OCI-M1 (cell line): Measurements from ENCODE around the gene AHSG.

ENCODE experiments used
- DNase-seq: peaks from one replicate; lab custom pipeline; 2025; lab: John Stamatoyannopoulos, UW

The AHSG gene

DNA sequence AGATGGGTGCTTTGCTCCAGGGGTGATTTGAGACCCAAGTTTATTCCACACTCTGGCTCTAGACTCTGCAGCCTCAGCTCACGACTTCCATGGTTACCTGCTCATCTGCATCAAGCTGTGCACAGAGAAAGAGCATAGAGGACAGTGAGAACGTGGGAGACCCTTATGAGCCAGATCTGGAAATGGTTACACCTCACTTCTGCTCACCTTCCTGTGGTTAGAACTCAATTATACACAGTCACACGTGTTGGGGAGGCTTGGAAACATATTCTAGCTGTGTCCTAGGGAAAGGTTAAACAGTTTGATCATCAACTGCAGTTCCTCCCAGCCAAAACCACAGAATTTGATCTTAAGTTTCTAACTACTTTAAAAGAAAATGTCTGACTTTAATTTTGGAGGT lies 29.2 kb downstream of the AHSG start:
- no peak for DNase-seq

DNA sequence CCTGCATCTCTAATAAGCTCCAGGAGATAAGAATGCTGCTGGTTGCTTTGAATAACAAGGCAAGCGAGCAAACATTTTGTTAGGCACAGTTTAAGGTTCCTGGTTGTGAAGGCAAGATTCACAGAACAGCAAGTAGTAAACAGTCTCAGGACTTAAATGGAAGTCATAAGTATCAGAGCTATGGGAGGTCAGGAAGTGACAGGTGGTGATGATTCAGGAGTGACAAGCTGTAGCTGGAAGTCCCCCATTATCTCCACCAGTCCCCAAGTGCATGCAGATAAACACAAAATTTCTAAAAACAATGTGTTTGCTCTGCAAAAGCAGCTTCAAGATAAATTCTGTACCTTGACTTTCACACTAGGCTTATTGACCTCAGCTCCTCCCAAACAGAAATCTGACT lies 30.6 kb downstream of the AHSG start:
- no peak for DNase-seq

DNA sequence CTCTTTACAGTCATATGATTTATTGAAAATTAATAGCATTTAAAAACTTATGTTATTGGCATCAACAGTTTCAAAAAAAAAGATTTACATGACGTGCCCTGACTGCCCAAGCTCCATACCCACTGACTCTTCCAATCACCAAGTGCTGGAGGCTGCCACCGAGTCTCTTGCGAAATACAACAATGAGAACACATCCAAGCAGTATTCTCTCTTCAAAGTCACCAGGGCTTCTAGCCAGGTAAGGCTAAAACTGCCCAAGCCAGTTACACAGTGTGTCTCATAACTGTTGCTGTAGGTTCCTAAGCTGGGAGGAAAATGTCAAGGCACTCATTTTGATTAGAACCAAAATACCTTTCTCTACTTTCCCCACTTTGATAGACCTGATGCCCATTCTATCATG lies 31.8 kb downstream of the AHSG start:
- no peak for DNase-seq

DNA sequence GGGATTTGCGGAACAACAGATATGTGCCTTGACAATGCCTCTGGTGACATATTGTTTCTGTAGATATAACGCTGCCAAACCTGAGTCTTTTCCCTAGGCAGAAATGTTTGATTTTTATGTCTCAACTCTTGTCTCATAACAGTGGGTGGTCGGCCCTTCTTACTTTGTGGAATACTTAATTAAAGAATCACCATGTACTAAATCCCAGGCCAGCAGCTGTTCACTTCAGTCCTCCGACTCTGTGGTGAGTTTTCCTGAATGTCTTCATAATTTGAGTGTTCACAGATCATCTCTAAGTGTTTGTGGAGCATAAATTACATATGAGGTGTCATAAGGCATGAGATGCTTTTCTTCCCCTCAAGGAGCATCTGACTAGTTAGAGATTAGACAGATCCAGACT lies 33.2 kb downstream of the AHSG start:
- no peak for DNase-seq

DNA sequence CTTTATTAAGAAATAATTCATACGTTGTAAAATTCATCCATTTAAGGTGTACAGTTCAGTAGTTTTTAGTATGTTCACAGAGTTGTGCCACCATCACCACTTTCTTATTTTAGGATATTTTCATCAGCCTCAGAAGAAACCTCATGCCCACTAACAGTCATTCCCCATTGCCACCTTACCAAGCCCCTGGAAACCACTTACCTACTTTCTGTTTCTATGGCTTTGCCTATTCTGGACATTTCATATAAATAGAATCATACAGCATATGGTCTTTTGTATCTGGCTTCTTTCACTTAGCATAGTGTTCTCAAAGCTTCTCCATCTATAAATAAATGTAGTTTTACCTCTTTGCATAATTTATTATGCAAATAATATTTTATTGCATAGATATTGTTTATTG lies 34.0 kb downstream of the AHSG start:
- DNase-seq: no peak

DNA sequence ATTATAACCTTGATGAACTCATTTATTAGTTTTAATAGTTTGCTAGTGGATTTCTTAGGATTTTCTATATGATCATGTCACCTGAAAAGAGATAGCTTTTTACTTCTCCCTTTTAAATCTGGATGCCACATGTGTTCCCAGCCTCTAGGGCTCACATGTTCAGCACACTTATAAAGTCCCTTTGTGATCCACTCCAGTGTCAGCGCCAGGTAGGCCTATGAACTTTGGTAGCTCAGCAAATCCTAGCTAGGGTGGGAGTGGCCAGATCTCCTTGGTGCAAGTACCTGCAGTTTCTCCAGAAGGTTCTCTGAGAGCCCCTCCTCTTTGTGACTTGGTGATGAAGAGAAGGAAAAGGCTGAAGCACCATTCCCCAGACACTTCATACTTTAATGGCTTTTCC lies 36.0 kb downstream of the AHSG start:
- DNase-seq: no peak

DNA sequence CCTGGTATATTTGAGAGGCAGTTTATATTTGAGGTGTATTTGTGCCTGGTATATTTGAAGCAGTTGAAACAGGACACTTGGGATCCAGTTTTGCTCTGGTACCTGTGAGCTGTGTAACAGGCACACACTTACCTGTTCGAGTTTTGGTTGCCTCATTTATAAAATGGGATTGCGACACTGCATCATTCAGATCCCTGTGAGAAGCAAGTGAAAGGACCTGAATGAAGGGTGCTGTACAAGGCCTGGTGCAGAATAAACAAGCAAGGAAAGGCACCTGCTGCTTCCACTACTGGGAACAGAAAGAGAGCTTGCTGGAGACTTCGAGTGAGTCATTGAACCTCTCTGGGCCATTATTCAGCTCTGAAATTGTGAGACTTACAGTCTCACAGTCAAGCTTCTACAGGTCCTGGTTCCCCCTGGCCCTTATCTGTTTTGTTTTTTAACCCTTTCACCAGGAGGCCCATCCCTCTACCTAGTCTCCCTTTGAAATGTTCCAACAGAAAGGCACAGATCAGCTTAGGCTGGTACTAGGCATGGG lies 38.9 kb downstream of the AHSG start:
- DNase-seq: no peak

DNA sequence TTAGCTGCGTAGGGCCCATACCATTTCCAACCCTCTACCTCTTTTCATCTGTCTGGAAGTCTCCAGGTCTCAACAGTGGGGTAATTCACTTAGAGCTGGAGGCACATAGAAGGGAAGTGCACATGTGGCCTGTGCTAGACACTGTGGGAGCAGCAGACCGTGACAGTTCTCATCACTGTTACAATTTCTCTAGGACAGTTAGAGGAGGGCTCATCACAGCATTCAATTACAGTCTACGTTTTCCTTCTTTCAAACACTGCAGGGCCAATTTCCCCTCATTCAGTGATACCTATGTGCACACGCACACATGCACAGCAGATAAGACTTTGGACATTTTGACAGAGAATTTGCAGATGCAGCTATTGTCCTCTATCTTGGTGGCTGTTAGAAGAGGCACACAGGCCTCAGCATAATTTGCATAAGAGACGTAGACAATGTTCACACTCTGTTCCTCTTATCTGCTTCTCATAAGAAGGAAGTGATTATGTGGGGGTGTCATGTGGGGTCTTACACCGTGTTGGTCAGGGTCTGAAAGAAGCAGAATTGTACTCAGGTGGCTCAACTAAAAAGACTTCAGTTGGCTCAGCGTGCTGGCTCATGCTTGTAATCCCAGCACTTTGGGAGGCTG lies 40.3 kb downstream of the AHSG start:
- no peak for DNase-seq

DNA sequence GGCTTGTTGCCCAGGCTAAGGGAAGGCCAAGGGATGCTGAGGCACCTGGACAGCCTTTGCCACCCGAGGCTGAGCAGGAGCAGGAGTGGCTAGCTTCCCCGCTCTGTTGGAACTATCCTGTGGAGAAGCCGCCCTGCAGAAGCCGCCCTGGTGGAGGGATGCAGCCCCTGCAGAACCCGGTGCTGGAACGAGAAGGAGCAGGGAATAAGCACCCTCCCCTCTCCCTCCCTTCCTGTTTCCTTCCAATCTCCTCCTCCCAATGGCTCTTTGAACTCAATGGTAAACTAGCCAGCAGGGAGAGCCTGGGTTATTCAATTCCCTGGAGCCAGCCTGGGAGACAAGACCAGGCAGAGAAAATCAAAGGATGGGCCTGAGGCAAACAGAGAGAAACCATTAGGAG lies 41.1 kb downstream of the AHSG start:
- no peak for DNase-seq

DNA sequence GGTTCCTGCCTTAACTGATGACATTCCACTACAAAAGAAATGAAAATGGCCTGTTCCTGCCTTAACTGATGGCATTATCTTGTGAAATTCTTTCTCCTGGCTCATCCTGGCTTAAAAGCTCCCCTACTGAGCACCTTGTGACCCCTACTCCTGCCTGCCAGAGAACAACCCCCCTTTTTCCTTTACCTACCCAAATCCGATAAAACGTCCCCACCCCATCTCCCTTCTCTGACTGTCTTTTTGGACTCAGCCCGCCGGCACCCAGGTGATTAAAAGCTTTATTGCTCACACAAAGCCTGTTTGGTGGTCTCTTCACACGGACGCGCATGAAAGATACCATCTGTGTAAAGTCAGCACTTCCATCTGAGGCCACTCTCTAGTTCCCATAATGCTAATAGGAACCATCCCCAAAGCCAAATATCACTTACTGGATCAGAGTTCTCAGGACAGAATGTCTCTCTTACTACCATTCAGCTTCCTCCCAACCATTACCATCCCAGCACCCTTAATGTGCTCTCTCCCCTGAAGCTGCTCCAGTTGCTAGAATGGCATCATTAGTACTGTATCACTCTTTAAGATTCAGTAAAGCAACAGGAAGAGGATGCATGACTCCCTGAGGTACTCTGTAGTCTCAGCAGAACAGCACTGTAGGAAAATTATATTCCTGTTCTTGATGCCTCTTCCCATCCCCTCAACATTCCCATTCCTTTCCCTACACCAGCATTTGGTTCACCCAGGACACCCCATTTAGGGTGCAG lies 50.7 kb downstream of the AHSG start:
- no peak for DNase-seq

DNA sequence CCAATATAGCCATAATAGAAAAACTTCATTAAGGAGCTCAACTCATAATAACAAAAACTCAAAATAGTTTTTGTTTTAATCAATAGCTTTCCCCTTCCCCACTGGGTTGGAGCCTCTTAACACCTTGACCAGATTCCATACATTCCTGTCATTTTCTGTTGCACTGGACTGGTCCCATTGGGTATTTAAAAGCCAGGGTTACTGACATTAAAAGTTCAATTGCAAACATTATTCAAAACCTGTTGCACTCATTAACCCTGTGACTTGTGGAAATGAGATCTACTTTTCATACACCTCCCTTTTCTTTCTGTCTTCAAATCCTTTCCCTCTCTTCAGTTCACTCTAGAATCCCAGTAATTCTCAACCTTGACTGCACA lies 51.2 kb downstream of the AHSG start:
- no peak for DNase-seq

DNA sequence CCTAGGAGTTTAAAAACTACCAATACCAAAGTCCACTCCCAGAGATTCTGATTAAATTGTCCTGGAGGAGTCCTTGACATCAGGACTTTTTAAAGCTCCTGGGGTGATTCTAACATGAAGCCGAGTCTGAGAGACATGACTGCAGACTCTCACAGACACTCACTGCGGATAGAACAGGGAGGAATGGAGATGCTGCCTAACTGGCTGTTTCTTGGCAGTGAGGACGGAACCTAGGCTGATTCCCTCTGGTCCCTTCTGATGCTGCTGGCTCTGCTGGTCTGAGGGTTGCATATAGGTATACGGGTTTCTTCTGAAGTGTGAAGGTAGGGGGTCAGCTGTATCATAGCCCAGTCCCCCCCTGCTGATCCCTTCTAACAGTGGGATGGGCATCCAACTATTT lies 51.6 kb downstream of the AHSG start:
- no peak for DNase-seq

DNA sequence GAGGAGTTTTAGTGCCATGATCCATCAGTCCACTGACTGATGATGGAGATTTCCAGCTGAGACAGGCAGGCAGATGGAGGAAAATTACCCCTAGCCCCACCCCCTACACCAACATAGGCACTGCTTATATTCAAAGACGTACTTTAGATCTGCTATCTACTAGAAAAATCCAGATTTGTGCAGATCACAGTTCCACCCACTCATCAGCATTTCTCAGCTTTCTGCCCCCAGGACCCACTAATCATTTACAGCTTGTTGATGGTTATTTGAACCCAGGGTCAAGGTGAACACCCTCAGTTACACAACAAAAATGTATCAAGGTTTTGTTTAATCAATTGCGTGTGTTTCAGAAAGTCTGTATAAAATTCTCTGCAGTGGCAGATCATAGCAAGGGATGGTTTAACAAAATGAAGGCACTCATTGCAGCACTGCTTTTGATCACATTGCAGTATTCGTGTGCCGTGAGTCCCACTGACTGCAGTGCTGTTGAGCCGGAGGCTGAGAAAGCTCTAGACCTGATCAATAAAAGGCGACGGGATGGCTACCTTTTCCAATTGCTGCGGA lies 52.8 kb downstream of the AHSG start, which contains the start of gene HRG:
HRG (plus strand) TSS at position 390 of the 564 bp plus-strand sequence; CDS start at position 408, 18 bp downstream.
- DNase-seq: no peak

DNA sequence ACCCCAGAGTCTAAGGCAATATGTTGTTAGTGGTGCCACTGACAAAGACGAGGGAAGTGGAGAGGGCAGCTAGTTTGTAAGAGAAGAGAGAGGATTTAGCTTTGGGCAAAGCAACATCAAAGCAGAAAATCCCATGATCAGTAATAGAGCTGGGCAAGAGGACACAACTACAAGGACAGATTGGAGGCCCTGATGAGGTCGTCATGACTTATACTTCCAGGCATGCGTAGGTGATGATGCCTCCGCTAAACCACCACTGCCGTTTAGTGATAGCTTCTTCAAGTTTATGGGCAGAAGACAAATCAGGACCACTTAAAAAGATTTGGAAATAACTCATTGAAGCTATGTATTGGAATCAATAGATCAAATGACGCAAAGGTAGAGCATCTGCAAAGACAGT lies 55.6 kb downstream of the AHSG start:
- DNase-seq: no peak

DNA sequence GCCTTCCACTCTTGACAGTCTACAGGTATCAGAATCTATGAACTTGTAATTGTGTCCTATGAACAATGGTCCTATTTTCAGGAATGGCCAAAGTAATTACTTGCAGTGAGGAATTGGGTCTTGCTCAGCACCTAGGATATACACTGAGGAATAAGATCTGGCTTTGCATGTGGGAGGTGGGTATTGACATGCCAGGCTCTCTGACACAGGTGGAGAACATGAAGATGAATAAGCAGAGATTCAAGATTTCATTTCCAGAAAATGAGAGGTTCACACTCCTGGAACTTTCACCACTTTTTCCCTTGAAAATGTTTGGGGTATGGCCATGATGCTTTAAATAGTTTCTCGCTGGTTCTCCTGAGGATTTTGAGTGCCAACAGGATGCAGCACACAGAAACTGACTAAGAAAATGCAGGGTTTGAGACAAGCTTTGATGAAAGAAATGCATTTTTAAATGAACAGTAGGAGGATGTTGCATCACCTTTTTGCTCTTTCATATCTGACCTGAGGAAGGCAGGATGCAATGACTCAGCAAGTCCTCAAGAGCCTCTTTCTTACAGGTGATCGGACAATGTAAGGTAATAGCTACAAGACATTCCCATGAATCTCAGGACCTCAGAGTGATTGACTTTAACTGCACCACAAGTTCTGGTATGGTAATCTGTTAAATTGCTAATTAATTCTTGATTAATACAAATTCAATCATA lies 56.7 kb downstream of the AHSG start:
- DNase-seq: no peak

DNA sequence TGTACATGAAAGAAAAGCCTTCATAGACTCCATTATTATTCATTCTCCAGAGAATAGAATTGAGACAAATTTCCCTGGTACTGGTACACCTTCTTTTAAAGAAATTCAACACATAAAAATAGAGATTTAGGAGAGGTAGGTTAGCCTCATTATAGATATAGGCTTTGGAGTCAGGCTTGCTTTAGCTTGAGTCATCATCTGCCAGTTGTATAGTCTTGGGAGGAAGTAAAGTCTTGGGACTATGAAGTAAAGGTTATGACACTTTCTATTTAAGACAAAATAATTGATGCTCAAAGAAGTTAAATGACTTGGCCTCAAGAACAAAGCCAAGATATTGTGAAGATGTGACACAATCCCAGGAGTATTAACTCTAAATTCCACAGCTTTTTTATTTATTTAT lies 57.3 kb downstream of the AHSG start:
- no peak for DNase-seq
